Heart right ventricle (tissue), 16 donors: ENCODE results near the gene LHFPL3. TPM values are rescaled to one million over a fixed set of nuclear protein-coding genes. Genes with fewer than 3 reads are reported as not detected.

Source experiments
- ATAC-seq, 8 donors: fragments of 200-7000 bp; cut with Tn5 transposase; one replicate each; pipeline ENCODE4 v1.9.1; 2020; ENCODE audit warnings: mild to moderate bottlenecking in 8 of 8, moderate library complexity in 8 of 8, moderate number of reproducible peaks in 1 of 8
- DNase-seq, 2 donors: peaks; one replicate each; pipeline ENCODE4 v3.0.0-alpha.2; 2020
- H3K27ac ChIP-seq, 10 donors: fragments of 200-600 bp; sonication (generic) in 2 of 10; one replicate each; pipeline versions ENCODE4 v1.5.0 to v1.8.0; 2020 to 2022; ENCODE audit warnings: mild to moderate bottlenecking in 3 of 10
- H3K27me3 ChIP-seq, 7 donors: fragments of 200-600 bp; one replicate each; pipeline ENCODE4 v1.8.0; 2021 to 2022; ENCODE audit warnings: mild to moderate bottlenecking in 2 of 7
- H3K36me3 ChIP-seq, 9 donors: fragments of 200-600 bp; sonication (generic) in 1 of 9; one replicate each; pipeline versions ENCODE4 v1.5.0 to v1.8.0; 2020 to 2022; ENCODE audit warnings: mild to moderate bottlenecking in 2 of 9
- H3K4me1 ChIP-seq, 9 donors: fragments of 200-600 bp; sonication (generic) in 1 of 9; one replicate each; pipeline versions ENCODE4 v1.5.0 to v1.8.0; 2020 to 2022; ENCODE audit warnings: mild to moderate bottlenecking in 4 of 9
- H3K4me3 ChIP-seq, 10 donors: fragments of 200-600 bp; sonication (generic) in 2 of 10; one replicate each; pipeline versions ENCODE4 v1.5.0 to v1.8.0; 2020 to 2022; ENCODE audit warnings: mild to moderate bottlenecking in 7 of 10, moderate library complexity in 2 of 10
- H3K9me3 ChIP-seq, 11 donors: fragments of 200-600 bp in 10 of 11; sonication (generic) in 2 of 11; one replicate each; pipeline versions ENCODE4 v1.5.0 to v1.8.0; 2013 to 2022; ENCODE audit warnings: mild to moderate bottlenecking in 2 of 11, control low read depth in 1 of 11, moderate library complexity in 1 of 11
- CTCF ChIP-seq, 9 donors: fragments of 200-600 bp; sonication (generic) in 2 of 9; IDR thresholded peaks; one replicate each; pipeline versions ENCODE4 v1.5.0 to v1.8.0; 2021 to 2022; ENCODE audit warnings: antibody characterized with exemption in 9 of 9, mild to moderate bottlenecking in 5 of 9, moderate library complexity in 1 of 9
- WGBS, 2 donors: extraction: QIAGEN DNeasy Blood & Tissue Kit; methylation state at CpG; one replicate each; pipeline ENCODE4 v1.1.7; 2013; ENCODE audit warnings: inconsistent platforms in 1 of 2; 5-methylcytosine and 5-hydroxymethylcytosine counted together
- intact Hi-C, 10 donors: fragments of 100-400 bp; cut with DNase I; formaldehyde crosslinking; loops; one replicate each; pipeline versions ENCODE4 v1.11.1 to v1.14.2; 2022
- polyA plus RNA-seq, 2 donors: library from polyadenylated mRNA; stranded (reverse); fragments of 200-250 nt; gene quantifications; one replicate each; pipeline ENCODE4 v1.2.3, GENCODE V29; 2013
- total RNA-seq, 10 donors: library from RNA; stranded (reverse); fragmentation: NEBNext Ultra II Directional in 3 of 10; extraction: Animal tissue kit (Norgen Biotek cat#: 25700) in 3 of 10; gene quantifications; one replicate each; pipeline versions ENCODE4 v1.2.1 to v1.2.4, GENCODE V29; 2021 to 2023
- donor health status: Arrhythmogenic right ventricular cardiomyopathy.
- donor health status: ischemic (EF 13 %, LVEDD 7.1; RV severe dilation, severe dysfunction).
- donor health status: healthy with polysubstance abuse.
- donor health status: DM: no; HTN: yes; CAD: no.
- donor health status: DM: no; HTN: no; CAD: no.
- donor health status: ischemic (EF 25% LVEDD 6.9; RV normal size, moderate dysfunction).
- donor health status: ischemic (EF 25% LVEDD 5.7; RV mildly dilated, moderate dysfunction).
- donor health status: healthy.
- donor health status: DM: yes; HTN: yes; CAD: no.
- donor health status: Ischemic cardiomyopathy.
- donor health status: ischemic (EF 35%, LVEDD 5.7; RV mildly dilated, moderate dysfunction).
- donor health status: nonischemic (EF 11% LVEDD 7.7; RV severe dilation, severe dysfunction).
- donor health status: DM: yes; HTN: yes; CAD: no.
- donor health status: PGD.
- donor health status: ischemic (EF 29% LVEDD 5.4; RV normal size, mild dysfunction).
- donor health status: nonischemic (EF 23%, LVEDD 6.1; RV moderate dilation, normal function).

The LHFPL3 gene
- total and polyA plus RNA-seq, 12 donors, result not detected

- intact Hi-C loops, result no loop called here
- Histone ChIP-seq H3K27ac (no peak overlapping the region), H3K4me3 (no peak overlapping the region), H3K4me1 (no peaks in the 10 kb centered on the region), H3K36me3 (no peaks in the 10 kb centered on the region), H3K9me3 (no peaks in the 10 kb centered on the region), H3K27me3 (peaks cover 0 to 18% (median 9%) of the 10 kb centered on the region in 7 donors)
- DNase-seq (no peak), ATAC-seq (no peak)
- no peak for TF ChIP-seq CTCF (IDR thresholded peaks at IDR 0.05)
Observed at GRCh38 chr7:104791080-104791479, 462.7 kb downstream of the LHFPL3 start.

GRCh38 chr7:104793066-104793465, 464.7 kb downstream of the LHFPL3 start:
- 90 to 92% methylated on average over 7 of the region's 7 CpGs for WGBS, 2 donors
- Histone ChIP-seq H3K9me3 (no peaks in the 10 kb centered on the region), H3K27me3 (peaks cover 0 to 28% (median 9%) of the 10 kb centered on the region in 7 donors), H3K4me1 (no peaks in the 10 kb centered on the region), H3K27ac (no peak overlapping the region), H3K36me3 (no peaks in the 10 kb centered on the region), H3K4me3 (no peak overlapping the region)
- TF ChIP-seq CTCF (IDR thresholded peaks at IDR 0.05), result no peak
- ATAC-seq (no peak), DNase-seq (no peak)
- intact Hi-C loops, result no loop called here

- 86 to 87% methylated on average over 3 of the region's 3 CpGs for WGBS, 2 donors
- Histone ChIP-seq H3K27ac (no peak overlapping the region), H3K4me1 (no peaks in the 10 kb centered on the region), H3K36me3 (no peaks in the 10 kb centered on the region), H3K9me3 (no peaks in the 10 kb centered on the region), H3K27me3 (peaks cover 0 to 28% (median 9%) of the 10 kb centered on the region in 7 donors), H3K4me3 (no peak overlapping the region)
- ATAC-seq (no peak), DNase-seq (no peak)
- intact Hi-C loops, result no loop called here
- TF ChIP-seq CTCF (IDR thresholded peaks at IDR 0.05), result no peak
Observed at GRCh38 chr7:104794154-104794553, 465.8 kb downstream of the LHFPL3 start.

GRCh38 chr7:104794589-104794988, 466.2 kb downstream of the LHFPL3 start:
- 55 to 62% methylated on average over 3 of the region's 3 CpGs for WGBS, 2 donors
- Histone ChIP-seq H3K36me3 (no peaks in the 10 kb centered on the region), H3K9me3 (no peaks in the 10 kb centered on the region)

More at GRCh38 chr7:104794589-104794988, 466.2 kb downstream of the LHFPL3 start:
- H3K4me1 ChIP-seq, result no peaks in the 10 kb centered on the region
- TF ChIP-seq CTCF (IDR thresholded peaks at IDR 0.05), result no peak
- peaks cover 0 to 28% (median 8%) of the 10 kb centered on the region in 7 donors for H3K27me3 ChIP-seq
- no peak overlapping the region for H3K27ac ChIP-seq
- DNase-seq (no peak), ATAC-seq (no peak)
- intact Hi-C loops, result no loop called here
- no peak overlapping the region for H3K4me3 ChIP-seq
